B cell (primary cell): ENCODE results near the gene DCN. TPM values are rescaled to one million over a fixed set of nuclear protein-coding genes. Genes with fewer than 3 reads are reported as not detected.

Experiments used
- ATAC-seq: fragments of 200-7000 bp; cut with Tn5 transposase; one replicate; pipeline ENCODE4 v1.10.0; 2021; ENCODE audit warnings: low read depth, mild to moderate bottlenecking, moderate number of reproducible peaks, moderate library complexity
- CTCF ChIA-PET: fragments of 350-600 bp; sonication (Branson Sonifier 250); formaldehyde crosslinking; loops from one replicate; lab custom pipeline; 2021; ENCODE audit warnings: antibody characterized with exemption, inconsistent platforms; lab: Charles Lee
- POLR2A ChIA-PET: fragments of 350-600 bp; sonication (Branson Sonifier 250); formaldehyde crosslinking; loops from one replicate; lab custom pipeline; 2021; ENCODE audit warnings: antibody characterized with exemption; lab: Charles Lee
- DNase-seq: peaks from one replicate; pipeline ENCODE4 v3.0.0; 2013
- H2AFZ ChIP-seq: 2 replicates; pipeline ENCODE4 v1.6.1; 2012; ENCODE audit warnings: mild to moderate bottlenecking, low read depth, low read length; ENCODE audit not compliant: insufficient read depth, poor library complexity, severe bottlenecking
- H3K27ac ChIP-seq, 2 donors: 1 replicate in 1 of 2; 2 replicates in 1 of 2; pipeline ENCODE4 v1.5.1; 2012 to 2013; ENCODE audit warnings: low read length in 2 of 2, mild to moderate bottlenecking in 2 of 2, moderate library complexity in 1 of 2
- H3K27me3 ChIP-seq, 4 experiments: fragments of 200-600 bp in 1 of 4; sonication (generic) in 1 of 4; replicated peaks in 1 of 4; 1 replicate in 2 of 4; 2 replicates in 2 of 4; pipeline versions ENCODE4 v1.6.1 to v1.7.0; 2013 to 2016; ENCODE audit warnings: low read length in 3 of 4, mild to moderate bottlenecking in 2 of 4, mixed read lengths in 1 of 4, moderate library complexity in 1 of 4; ENCODE audit not compliant: insufficient read depth in 4 of 4, control insufficient read depth in 3 of 4; ENCODE audit errors: control extremely low read depth in 1 of 4
- H3K36me3 ChIP-seq, 2 experiments: replicated peaks in 1 of 2; 1 replicate in 1 of 2; 2 replicates in 1 of 2; pipeline versions ENCODE4 v1.6.1 to v1.7.1; 2013; ENCODE audit warnings: low read length in 1 of 2; ENCODE audit not compliant: insufficient read depth in 2 of 2, control insufficient read depth in 1 of 2; ENCODE audit errors: control extremely low read depth in 1 of 2, extremely low read depth in 1 of 2
- H3K4me1 ChIP-seq, 2 donors: fragments of 200-600 bp in 1 of 2; sonication (generic) in 1 of 2; 1 replicate in 1 of 2; 2 replicates in 1 of 2; pipeline versions ENCODE4 v1.5.1 to v1.6.1; 2013 to 2017; ENCODE audit warnings: low read length in 2 of 2; ENCODE audit not compliant: control insufficient read depth in 2 of 2, insufficient read depth in 2 of 2
- H3K4me2 ChIP-seq: replicated peaks from 2 replicates; pipeline ENCODE3; 2012; ENCODE audit warnings: mild to moderate bottlenecking, low read depth, low read length; ENCODE audit not compliant: poor library complexity, severe bottlenecking
- H3K4me3 ChIP-seq, 5 experiments: fragments of 200-600 bp in 1 of 5; sonication (generic) in 1 of 5; 1 replicate in 3 of 5; 2 replicates in 2 of 5; pipeline versions ENCODE4 v1.5.1 to v1.7.0; 2011 to 2016; ENCODE audit warnings: low read length in 4 of 5, mild to moderate bottlenecking in 4 of 5, low read depth in 2 of 5, control low read depth in 1 of 5, moderate library complexity in 1 of 5; ENCODE audit not compliant: insufficient read depth in 1 of 5; ENCODE audit errors: control extremely low read depth in 1 of 5, extremely low read depth in 1 of 5
- H3K79me2 ChIP-seq: fragments of 200-600 bp; sonication (generic); one replicate; pipeline ENCODE4 v1.6.0; 2016; ENCODE audit warnings: low read length; ENCODE audit not compliant: control insufficient read depth, insufficient read depth
- H3K9ac ChIP-seq: fragments of 200-600 bp; sonication (generic); 2 replicates; pipeline ENCODE4 v1.6.1; 2017; ENCODE audit warnings: mild to moderate bottlenecking, low read length, moderate library complexity
- H3K9me3 ChIP-seq, 3 donors: one replicate each; pipeline versions ENCODE4 v1.6.1 to v1.7.1; 2013; ENCODE audit warnings: low read length in 2 of 3; ENCODE audit not compliant: control insufficient read depth in 2 of 3, insufficient read depth in 1 of 3; ENCODE audit errors: control extremely low read depth in 1 of 3
- H4K20me1 ChIP-seq: 2 replicates; pipeline ENCODE4 v1.6.0; 2012; ENCODE audit warnings: mild to moderate bottlenecking, low read length; ENCODE audit not compliant: insufficient read depth, control insufficient read depth, poor library complexity, severe bottlenecking
- H3K27ac Mint-ChIP-seq: one replicate; pipeline ENCODE4 v1.8.0; 2021; ENCODE audit warnings: mixed read lengths
- H3K27me3 Mint-ChIP-seq: one replicate; pipeline ENCODE4 v1.8.0; 2021; ENCODE audit warnings: mixed read lengths
- H3K4me1 Mint-ChIP-seq: one replicate; pipeline ENCODE4 v1.8.0; 2021; ENCODE audit warnings: mixed read lengths
- H3K4me3 Mint-ChIP-seq: one replicate; pipeline ENCODE4 v1.8.0; 2021; ENCODE audit warnings: mixed read lengths
- H3K9me3 Mint-ChIP-seq: one replicate; pipeline ENCODE4 v1.8.0; 2022; ENCODE audit warnings: mixed read lengths; ENCODE audit not compliant: insufficient read depth
- CTCF ChIP-seq: fragments of 200-600 bp; IDR thresholded peaks from one replicate; pipeline ENCODE4 v1.8.0; 2022; ENCODE audit warnings: antibody characterized with exemption, mild to moderate bottlenecking
- EZH2 ChIP-seq: IDR thresholded peaks from 2 replicates; pipeline ENCODE4 v1.6.1; 2012; ENCODE audit warnings: borderline replicate concordance, low read depth, mild to moderate bottlenecking, moderate library complexity, low read length; ENCODE audit not compliant: insufficient read depth, poor library complexity, severe bottlenecking
- WGBS: methylation state at CpG from one replicate; pipeline ENCODE4 v1.1.5; 2013; ENCODE audit warnings: missing lambda C conversion rate; ENCODE audit not compliant: insufficient coverage; 5-methylcytosine and 5-hydroxymethylcytosine counted together
- intact Hi-C: fragments of 100-400 bp; cut with micrococcal nuclease; formaldehyde crosslinking; loops from one replicate; pipeline ENCODE4 v1.10.0; 2022
- polyA plus RNA-seq: library from polyadenylated mRNA; depleted of rRNA; stranded (reverse); fragments of >200 nt; gene quantifications from 2 replicates; pipeline ENCODE4 v1.2.3, GENCODE V29; 2012
- total RNA-seq, 2 donors: library from RNA; stranded (reverse); fragments of 120-200 nt in 1 of 2; gene quantifications; 1 replicate in 1 of 2; 2 replicates in 1 of 2; pipeline versions ENCODE4 v1.2.3 to v1.2.4, GENCODE V29; 2013 to 2022

The DCN gene
- total and polyA plus RNA-seq, 2 donors (not counting 1 experiment from before 2014, with no cell fraction given), result not detected

GRCh38 chr12:91178781-91179180 lies 3.8 kb downstream of the DCN start:
- Histone ChIP-seq H3K27me3 (no peaks in the 10 kb centered on the region), H3K36me3 (no peaks in the 10 kb centered on the region), H2AFZ (no peak overlapping the region), H4K20me1 (no peaks in the 10 kb centered on the region), H3K4me3 (no peak overlapping the region), H3K79me2 (no peaks in the 10 kb centered on the region), H3K4me2 (no peak overlapping the region), H3K9ac (no peak overlapping the region), H3K27ac (no peak overlapping the region), H3K4me1 (no peaks in the 10 kb centered on the region), H3K9me3 (no peaks in the 10 kb centered on the region)
- CTCF ChIA-PET, result no interaction called here
- no peak for TF ChIP-seq CTCF
- Mint-ChIP-seq H3K4me1 (no peaks in the 10 kb centered on the region), H3K27ac (no peak overlapping the region), H3K27me3 (no peaks in the 10 kb centered on the region), H3K9me3 (no peaks in the 10 kb centered on the region), H3K4me3 (no peak overlapping the region)
- intact Hi-C loops, result no loop called here
- 63% methylated on average over 1 of the region's 1 CpG for WGBS
- ATAC-seq, result no peak
- POLR2A ChIA-PET, result no interaction called here
- DNase-seq, result no peak

- H3K27ac ChIP-seq, result no peak overlapping the region
- no peaks in the 10 kb centered on the region for H3K36me3 ChIP-seq
- H4K20me1 ChIP-seq, result no peaks in the 10 kb centered on the region
- H3K9ac ChIP-seq, result no peak overlapping the region
- no peak overlapping the region for H2AFZ ChIP-seq
- H3K9me3 Mint-ChIP-seq, result no peaks in the 10 kb centered on the region
- ChIA-PET CTCF (no interaction called here), POLR2A (no interaction called here)
- peak; percentile 2 for DNase-seq
- H3K4me2 ChIP-seq, result no peak overlapping the region
- H3K27ac Mint-ChIP-seq, result no peak overlapping the region
- no peak overlapping the region for H3K4me3 ChIP-seq
- no peak for ATAC-seq
- H3K79me2 ChIP-seq, result no peaks in the 10 kb centered on the region
- no peaks in the 10 kb centered on the region for H3K27me3 Mint-ChIP-seq
- intact Hi-C loops, result no loop called here
- no peaks in the 10 kb centered on the region for H3K4me1 ChIP-seq
- H3K4me1 Mint-ChIP-seq, result no peaks in the 10 kb centered on the region
- no CpG with 5 or more reads among the region's 7 CpGs for WGBS
- no peaks in the 10 kb centered on the region for H3K9me3 ChIP-seq
- no peak overlapping the region for H3K4me3 Mint-ChIP-seq
- TF ChIP-seq CTCF, result no peak
- no peak for TF ChIP-seq EZH2
- H3K27me3 ChIP-seq, result no peaks in the 10 kb centered on the region
Observed at GRCh38 chr12:91178139-91178561, 4.5 kb downstream of the DCN start.
